Naive B cell (primary cell): ENCODE measurements around the gene CACTIN. TPM values are rescaled to one million over a fixed set of nuclear protein-coding genes. Genes with fewer than 3 reads are reported as not detected.
A peak's percentile ranks its signal among the peaks of the same experiment; 100 is the strongest.
"Not testable (repeated sequence)": the region's sequence is repeated elsewhere in the genome, so short reads cannot be mapped to it uniquely, and the experiment has no call there.

Experiments
- ATAC-seq, 2 donors: fragments of 150-1000 bp; cut with Tn5 transposase; 2 replicates each; pipeline ENCODE4 v1.10.0; 2021; ENCODE audit warnings: low read depth in 2 of 2, mild to moderate bottlenecking in 2 of 2, moderate library complexity in 2 of 2
- DNase-seq: peaks from one replicate; pipeline ENCODE4 v3.0.0; 2022
- H3K27ac Mint-ChIP-seq, 6 donors: one replicate each; pipeline ENCODE4 v1.8.0; 2020 to 2022; ENCODE audit warnings: mild to moderate bottlenecking in 6 of 6, mixed read lengths in 6 of 6, moderate library complexity in 5 of 6, inconsistent platforms in 2 of 6
- H3K27me3 Mint-ChIP-seq, 3 donors: one replicate each; pipeline ENCODE4 v1.8.0; 2021 to 2022; ENCODE audit warnings: mixed read lengths in 3 of 3, mild to moderate bottlenecking in 1 of 3
- H3K36me3 Mint-ChIP-seq, 2 donors: one replicate each; pipeline ENCODE4 v1.8.0; 2020 to 2022; ENCODE audit warnings: mixed read lengths in 2 of 2, inconsistent platforms in 1 of 2, mild to moderate bottlenecking in 1 of 2
- H3K4me1 Mint-ChIP-seq, 3 donors: one replicate each; pipeline ENCODE4 v1.8.0; 2020 to 2022; ENCODE audit warnings: mixed read lengths in 3 of 3, inconsistent platforms in 1 of 3, mild to moderate bottlenecking in 1 of 3, moderate library complexity in 1 of 3
- H3K4me3 Mint-ChIP-seq, 8 donors: one replicate each; pipeline ENCODE4 v1.8.0; 2020 to 2022; ENCODE audit warnings: mild to moderate bottlenecking in 8 of 8, mixed read lengths in 8 of 8, moderate library complexity in 8 of 8, inconsistent platforms in 2 of 8
- H3K9me3 Mint-ChIP-seq, 7 donors: one replicate each; pipeline ENCODE4 v1.8.0; 2020 to 2022; ENCODE audit warnings: mixed read lengths in 7 of 7, mild to moderate bottlenecking in 5 of 7, inconsistent platforms in 2 of 7, moderate library complexity in 1 of 7
- polyA plus RNA-seq, 6 donors: library from polyadenylated mRNA; unstranded; fragments of 300-500 nt; fragmentation: Illumina TruSeq; gene quantifications; one replicate each; pipeline ENCODE4 v1.2.3, GENCODE V29; 2021; ENCODE audit warnings: low read depth in 6 of 6

Gene CACTIN
- polyA plus RNA-seq, 6 donors from 2014 or later: 2.7 to 15.4 (median 7.9) TPM

DNA sequence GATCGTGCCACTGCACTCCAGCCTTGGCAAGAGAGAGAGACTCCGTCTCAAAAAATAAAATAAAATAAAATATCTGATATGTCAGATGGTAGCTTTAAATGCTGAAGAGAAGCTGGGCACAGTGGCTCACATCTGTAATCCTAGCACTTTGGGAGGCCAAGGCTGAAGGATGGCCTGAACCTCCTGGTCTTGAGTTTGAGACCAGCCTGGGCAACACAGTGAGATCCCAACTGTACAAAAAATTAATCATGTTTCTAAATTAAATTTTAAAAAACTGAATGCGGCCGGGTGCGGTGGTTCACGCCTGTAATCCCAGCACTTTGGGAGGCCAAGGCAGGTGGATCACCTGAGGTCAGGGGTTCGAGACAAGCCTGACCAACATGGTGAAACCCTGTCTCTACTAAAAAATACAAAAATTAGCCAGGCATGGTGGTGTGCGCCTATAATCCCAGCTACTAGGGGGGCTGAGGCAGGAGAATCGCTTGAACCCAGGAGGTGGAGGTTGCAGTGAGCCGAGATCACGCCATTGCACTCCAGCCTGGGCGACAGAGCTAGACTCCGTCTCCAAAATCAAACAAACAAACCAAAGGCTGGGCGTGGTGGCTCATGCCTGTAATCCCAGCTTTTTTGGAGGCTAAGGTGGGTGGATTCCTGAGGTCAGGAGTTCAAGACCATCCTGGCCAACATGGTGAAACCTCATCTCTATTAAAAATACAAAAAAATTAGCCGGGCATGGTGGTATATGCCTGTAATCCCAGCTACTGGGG lies 42.4 kb downstream of the CACTIN start:
- DNase-seq, H3K4me1 Mint-ChIP-seq, H3K36me3 Mint-ChIP-seq, H3K9me3 Mint-ChIP-seq, ATAC-seq, H3K27me3 Mint-ChIP-seq: not testable (repeated sequence)
- Mint-ChIP-seq H3K4me3 (peak overlapping the region in 4 of 8 donors; percentile 20 to 29 (median 23)), H3K27ac (peak overlapping the region in 1 of 6 donors; percentile 10)

DNA sequence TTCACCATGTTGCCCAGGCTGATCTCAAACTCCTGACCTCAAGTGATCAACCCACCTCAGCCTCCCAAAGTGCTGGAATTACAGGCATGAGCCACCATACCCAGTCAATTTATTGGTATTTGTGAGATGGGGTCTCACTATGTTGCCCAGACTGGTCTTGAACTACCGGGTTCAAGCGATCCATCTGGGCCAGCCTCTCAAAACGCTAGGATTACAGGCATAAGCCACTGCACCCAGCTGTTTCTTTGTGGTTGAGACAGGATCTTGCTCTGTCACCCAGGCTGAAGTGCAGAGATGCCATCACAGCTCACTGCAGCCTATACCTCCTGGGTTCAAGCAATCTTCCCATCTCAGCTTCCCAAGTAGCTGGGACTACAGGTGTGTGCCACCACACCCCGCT lies 44.8 kb downstream of the CACTIN start:
- ATAC-seq, H3K4me3 Mint-ChIP-seq, H3K27ac Mint-ChIP-seq, H3K27me3 Mint-ChIP-seq, H3K4me1 Mint-ChIP-seq, H3K9me3 Mint-ChIP-seq, DNase-seq, H3K36me3 Mint-ChIP-seq: not testable (repeated sequence)

DNA sequence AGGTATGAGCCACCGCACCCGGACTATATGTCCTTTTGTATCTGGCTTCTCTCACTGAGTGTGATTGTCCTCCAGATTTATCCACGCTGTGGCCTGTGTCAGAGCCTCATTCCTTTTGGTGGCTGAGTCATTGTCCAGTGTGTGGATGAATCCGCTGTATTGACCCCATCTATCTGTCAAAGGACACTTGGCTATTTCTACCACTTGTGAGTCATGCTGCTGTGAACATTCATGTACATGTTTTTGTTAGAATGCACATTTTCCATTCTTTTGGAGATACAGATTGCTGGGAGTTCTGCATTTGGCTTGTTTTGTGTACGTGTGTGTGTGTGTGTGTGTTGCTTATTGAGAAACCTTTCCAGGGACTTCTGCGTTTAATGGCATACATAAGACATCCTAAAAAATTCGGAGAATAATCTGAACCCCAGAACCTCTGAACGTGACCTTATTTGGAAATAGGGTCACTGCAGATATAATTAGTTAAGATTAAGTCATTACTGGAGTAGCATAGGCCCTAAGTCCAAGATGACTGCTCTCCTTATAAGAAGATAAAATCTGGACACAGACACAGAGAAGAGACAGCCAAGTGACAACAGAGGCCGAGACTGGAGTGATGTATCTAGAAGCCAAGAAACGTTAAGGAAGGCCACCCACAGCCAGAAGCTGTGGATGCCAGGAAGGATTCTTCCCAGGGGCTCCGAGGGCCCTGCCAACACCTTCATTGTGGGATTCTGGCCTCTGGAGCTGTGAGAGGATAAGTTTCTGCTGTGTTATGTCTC lies 46.2 kb downstream of the CACTIN start:
- H3K4me3 Mint-ChIP-seq: peak overlapping the region in 1 of 8 donors; percentile 35
- no peak for ATAC-seq
- H3K4me1 Mint-ChIP-seq: peaks cover under 1 to 6% (median 4%) of the 10 kb centered on the region in 3 donors

DNA sequence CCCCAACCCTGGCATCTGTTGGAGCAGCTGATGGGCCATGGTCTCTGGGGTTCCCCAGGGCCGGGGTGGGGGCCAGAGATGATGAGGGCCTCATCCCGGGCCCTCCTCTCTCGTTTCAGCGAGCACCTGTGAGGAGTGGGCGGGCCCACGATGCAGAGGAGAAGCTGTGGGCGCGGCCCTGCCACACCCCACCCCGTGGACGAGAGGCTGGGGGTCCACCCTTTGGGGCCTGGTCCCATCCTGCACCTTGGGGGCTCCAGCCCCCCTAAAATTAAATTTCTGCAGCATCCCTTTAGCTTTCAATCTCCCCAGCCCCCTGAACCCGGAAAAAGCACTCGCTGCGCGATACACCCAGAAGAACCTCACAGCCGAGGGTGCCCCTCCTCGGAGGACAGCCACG lies 48.2 kb downstream of the CACTIN start:
- peaks cover 0 to 7% of the 10 kb centered on the region in 2 donors for H3K36me3 Mint-ChIP-seq
- peak overlapping the region in 1 of 8 donors; percentile 23 for H3K4me3 Mint-ChIP-seq

More for the DNA sequence above, 46.2 kb downstream of the CACTIN start:
- H3K9me3 Mint-ChIP-seq: no peaks in the 10 kb centered on the region
- peaks cover 0 to 4% of the 10 kb centered on the region in 2 donors for H3K36me3 Mint-ChIP-seq
- DNase-seq: no peak
- peak overlapping the region in 3 of 6 donors; percentile 49 to 52 (median 49) for H3K27ac Mint-ChIP-seq
- H3K27me3 Mint-ChIP-seq: no peaks in the 10 kb centered on the region

DNA sequence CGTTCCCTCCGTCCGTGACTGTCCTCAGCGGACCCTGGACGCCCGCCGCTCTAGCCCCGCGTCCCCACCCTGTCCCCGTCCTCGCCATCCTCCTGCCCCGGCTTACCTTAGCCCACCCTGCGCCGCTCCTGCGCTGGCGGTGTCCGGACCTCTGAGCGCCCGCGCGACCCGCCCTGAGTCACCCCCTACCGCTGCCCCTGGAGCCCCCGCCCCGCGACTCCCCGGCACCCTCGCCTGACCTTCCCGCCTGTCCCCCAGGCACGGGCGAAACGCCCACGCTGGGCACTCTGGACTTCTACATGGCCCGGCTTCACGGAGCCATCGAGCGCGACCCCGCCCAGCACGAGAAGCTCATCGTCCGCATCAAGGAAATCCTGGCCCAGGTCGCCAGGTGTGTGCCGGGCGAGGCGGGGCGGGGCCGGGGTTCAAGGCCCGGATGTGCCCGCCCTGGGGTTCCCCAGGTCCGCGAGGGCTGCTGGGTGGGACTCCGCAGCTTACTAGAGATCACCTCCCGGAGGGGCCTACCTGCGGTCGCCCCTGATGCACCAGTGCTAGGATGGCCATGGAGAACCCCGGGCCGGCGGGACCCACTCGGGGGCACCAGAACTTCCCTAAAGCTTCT lies 48.8 kb downstream of the CACTIN start:
- H3K9me3 Mint-ChIP-seq: no peaks in the 10 kb centered on the region
- H3K4me3 Mint-ChIP-seq: peak overlapping the region in 1 of 8 donors; percentile 12
- peaks cover 0 to 7% of the 10 kb centered on the region in 2 donors for H3K36me3 Mint-ChIP-seq
- H3K4me1 Mint-ChIP-seq: peaks cover 9 to 14% (median 13%) of the 10 kb centered on the region in 3 donors
- peak overlapping the region in 1 of 6 donors; percentile 44 for H3K27ac Mint-ChIP-seq
- no peak for DNase-seq
- no peaks in the 10 kb centered on the region for H3K27me3 Mint-ChIP-seq
- no peak for ATAC-seq

More for the DNA sequence above, 48.2 kb downstream of the CACTIN start:
- no peaks in the 10 kb centered on the region for H3K9me3 Mint-ChIP-seq
- H3K4me1 Mint-ChIP-seq: peaks cover 9 to 14% (median 13%) of the 10 kb centered on the region in 3 donors
- H3K27ac Mint-ChIP-seq: no peak overlapping the region
- H3K27me3 Mint-ChIP-seq: no peaks in the 10 kb centered on the region
- no peak for DNase-seq
- no peak for ATAC-seq

DNA sequence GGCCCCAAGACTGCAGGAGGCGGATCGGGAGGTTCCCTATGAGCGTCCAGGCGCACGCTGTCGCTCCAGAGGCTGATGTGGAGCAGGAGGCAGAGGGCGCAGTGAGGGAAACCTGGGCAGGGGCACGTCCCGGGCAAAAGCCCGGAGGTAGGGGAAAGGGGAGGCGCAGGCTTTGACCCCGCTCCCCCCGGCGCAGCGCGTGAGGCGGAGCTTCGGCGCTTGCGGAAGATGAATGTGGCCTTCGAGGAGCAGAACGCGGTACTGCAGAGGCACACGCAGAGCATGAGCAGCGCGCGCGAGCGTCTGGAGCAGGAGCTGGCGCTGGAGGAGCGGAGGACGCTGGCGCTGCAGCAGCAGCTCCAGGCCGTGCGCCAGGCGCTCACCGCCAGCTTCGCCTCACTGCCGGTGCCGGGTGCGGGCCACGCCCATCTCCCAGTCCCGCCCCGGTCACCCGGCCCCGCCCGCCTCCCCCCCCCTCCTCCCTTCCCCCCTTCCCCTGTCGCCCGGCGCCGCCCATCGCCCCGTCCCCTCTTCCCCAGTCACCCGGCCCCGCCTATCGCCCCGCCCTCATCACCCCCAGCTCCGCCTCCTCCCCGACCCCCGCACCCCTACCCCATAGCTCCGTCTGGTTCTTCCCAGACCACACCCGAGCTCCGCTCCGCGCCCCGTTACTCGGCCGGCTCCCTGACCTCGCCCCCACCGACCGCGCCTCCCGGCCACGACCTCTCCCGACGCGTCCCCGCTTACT lies 49.7 kb downstream of the CACTIN start:
- Mint-ChIP-seq H3K9me3 (no peaks in the 10 kb centered on the region), H3K4me3 (peak overlapping the region in 4 of 8 donors; percentile 24 to 78 (median 46)), H3K4me1 (peaks cover 14 to 20% (median 17%) of the 10 kb centered on the region in 3 donors), H3K27me3 (no peaks in the 10 kb centered on the region), H3K27ac (no peak overlapping the region), H3K36me3 (peaks cover 0 to 7% of the 10 kb centered on the region in 2 donors)
- DNase-seq (no peak), ATAC-seq (no peak)

DNA sequence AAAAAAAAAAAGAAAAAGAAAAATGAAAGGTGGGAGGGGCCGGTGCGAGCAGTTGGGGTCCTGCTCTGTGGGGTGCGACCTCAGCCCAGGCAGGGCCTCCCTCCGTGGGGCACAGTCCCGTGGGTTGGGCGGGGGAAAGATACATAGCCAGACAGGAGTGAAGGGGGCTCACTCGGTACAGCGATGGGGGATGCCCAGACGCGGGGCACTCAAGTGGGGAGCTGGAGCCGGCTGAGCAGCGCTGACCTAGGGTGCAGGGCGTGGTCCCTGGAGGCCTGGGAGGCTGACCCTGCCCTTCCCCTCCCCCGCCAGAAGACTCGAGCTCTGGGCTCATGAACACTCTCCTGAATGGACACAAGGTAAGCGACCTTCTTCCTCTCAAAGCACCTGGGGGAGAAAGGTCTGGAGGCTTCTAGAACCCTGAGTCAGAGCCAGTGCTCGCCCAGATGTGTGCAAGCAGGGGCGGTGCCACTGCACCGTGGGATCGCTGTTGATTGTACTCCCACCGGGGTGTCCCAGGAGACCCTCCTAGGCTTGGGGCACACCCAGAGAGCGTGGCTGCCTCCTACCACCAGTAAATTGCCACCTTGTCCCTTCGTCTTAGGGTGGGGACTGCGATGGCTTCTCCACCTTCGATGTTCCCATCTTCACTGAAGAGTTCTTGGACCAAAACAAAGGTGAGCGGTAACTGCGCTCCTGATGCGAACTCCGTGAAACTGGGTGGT lies 50.5 kb downstream of the CACTIN start:
- Mint-ChIP-seq H3K9me3 (no peaks in the 10 kb centered on the region), H3K27ac (no peak overlapping the region), H3K36me3 (peaks cover 0 to 7% of the 10 kb centered on the region in 2 donors), H3K4me3 (peak overlapping the region in 4 of 8 donors; percentile 24 to 78 (median 46)), H3K27me3 (no peaks in the 10 kb centered on the region), H3K4me1 (peaks cover 18 to 24% (median 20%) of the 10 kb centered on the region in 3 donors)
- ATAC-seq (no peak), DNase-seq (no peak)

DNA sequence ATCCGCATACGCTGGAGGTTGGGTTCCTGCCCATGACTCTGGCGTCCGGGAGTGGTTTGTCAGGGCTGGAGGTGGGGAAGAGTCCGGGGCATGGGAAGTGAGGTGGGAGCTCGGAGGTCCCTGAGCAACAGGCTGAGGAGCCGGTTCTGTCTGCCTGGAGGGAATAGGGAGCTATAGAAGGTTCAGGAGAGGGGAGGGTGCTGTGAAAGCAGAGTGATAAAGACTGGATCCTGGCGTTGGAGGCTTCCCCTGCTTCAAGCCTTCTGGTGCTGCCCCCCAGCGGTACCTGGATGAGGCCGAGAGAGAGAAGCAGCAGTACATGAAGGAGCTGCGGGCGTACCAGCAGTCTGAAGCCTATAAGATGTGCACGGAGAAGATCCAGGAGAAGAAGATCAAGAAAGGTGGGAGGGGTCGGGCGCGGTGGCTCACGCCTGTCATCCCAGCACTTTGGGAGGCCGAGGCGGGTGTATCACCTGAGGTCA lies 51.3 kb downstream of the CACTIN start:
- DNase-seq: no peak
- Mint-ChIP-seq H3K36me3 (peaks cover 0 to 7% of the 10 kb centered on the region in 2 donors), H3K4me3 (peak overlapping the region in 6 of 8 donors; percentile 24 to 87 (median 74)), H3K27me3 (no peaks in the 10 kb centered on the region), H3K4me1 (peaks cover 20 to 24% (median 21%) of the 10 kb centered on the region in 3 donors), H3K9me3 (no peaks in the 10 kb centered on the region), H3K27ac (peak overlapping the region in 3 of 6 donors; percentile 26 to 89 (median 82))
- ATAC-seq: no peak

DNA sequence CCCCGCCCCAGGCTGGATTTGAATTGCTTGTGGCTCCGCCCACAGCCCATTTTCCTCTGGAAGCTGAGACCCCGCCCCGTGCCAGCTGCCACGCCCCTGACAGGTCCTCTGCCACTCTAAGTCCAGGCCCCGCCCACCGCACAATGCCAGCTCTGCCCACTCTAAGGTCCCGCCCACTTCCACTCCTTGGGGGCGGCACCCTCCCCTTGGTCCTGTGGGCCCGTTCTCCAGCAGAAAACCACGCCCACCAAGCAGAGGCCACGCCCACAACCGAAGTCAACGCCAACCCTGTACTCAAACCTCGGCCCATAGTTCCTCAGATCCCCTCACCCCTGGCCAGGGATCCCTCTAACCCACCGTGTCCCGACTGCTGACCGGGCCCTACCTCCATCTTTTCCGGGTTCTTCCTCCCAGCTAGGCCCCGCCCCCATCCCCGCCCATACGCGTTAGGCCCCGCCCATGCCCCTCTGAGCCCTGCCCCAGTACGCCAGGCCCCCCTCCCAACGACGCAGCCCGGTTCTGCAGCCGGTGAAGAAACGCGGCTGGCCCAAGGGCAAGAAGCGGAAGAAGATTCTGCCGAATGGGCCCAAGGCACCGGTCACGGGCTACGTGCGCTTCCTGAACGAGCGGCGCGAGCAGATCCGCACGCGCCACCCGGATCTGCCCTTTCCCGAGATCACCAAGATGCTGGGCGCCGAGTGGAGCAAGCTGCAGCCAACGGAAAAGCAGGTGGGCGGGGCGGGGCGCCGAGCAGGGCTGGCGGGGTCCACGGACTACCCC lies 52.5 kb downstream of the CACTIN start:
- Mint-ChIP-seq H3K4me1 (peaks cover 20 to 24% (median 21%) of the 10 kb centered on the region in 3 donors), H3K27me3 (no peaks in the 10 kb centered on the region), H3K9me3 (no peaks in the 10 kb centered on the region), H3K36me3 (peaks cover 0 to 7% of the 10 kb centered on the region in 2 donors), H3K4me3 (peak overlapping the region; percentile 66 to 92 (median 80)), H3K27ac (peak overlapping the region in 3 of 6 donors; percentile 44 to 71 (median 64))
- ATAC-seq (peak in 1 of 2 donors; percentile 7), DNase-seq (peak; percentile 65)

DNA sequence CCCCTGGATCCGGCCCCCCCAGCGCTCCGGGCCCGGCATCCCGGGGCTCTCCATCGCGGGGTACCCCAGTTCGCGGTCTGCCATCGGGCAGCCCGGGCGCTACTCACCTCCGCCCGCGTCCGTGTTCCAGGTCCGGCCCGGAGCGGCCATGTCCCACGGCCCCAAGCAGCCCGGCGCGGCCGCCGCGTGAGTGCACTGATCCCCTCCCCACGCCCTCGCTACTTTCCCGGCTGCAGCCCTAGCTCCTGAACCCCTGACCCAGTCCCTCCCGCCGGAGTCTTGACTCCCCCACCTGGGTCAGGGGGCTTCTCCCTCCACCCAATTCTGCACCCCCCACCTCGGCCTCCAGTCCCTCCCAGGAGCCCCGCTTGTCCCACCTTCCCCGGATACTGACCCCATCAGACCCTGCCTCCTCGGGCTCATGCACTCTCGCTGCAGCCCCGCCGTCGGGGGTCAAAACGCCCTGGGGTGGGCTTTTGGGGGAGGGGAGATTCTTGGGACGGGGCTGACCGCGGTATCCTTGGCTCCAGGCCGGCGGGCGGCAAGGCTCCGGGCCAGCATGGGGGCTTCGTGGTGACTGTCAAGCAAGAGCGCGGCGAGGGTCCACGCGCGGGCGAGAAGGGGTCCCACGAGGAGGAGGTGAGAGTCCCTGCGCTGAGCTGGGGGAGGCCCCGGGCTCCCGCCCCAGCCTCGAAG lies 53.3 kb downstream of the CACTIN start:
- Mint-ChIP-seq H3K4me3 (peak overlapping the region; percentile 66 to 92 (median 80)), H3K27ac (peak overlapping the region in 3 of 6 donors; percentile 64 to 75 (median 71)), H3K9me3 (no peaks in the 10 kb centered on the region), H3K36me3 (peaks cover 0 to 7% of the 10 kb centered on the region in 2 donors), H3K4me1 (peaks cover 20 to 24% (median 21%) of the 10 kb centered on the region in 3 donors), H3K27me3 (no peaks in the 10 kb centered on the region)
- ATAC-seq (no peak), DNase-seq (no peak)

DNA sequence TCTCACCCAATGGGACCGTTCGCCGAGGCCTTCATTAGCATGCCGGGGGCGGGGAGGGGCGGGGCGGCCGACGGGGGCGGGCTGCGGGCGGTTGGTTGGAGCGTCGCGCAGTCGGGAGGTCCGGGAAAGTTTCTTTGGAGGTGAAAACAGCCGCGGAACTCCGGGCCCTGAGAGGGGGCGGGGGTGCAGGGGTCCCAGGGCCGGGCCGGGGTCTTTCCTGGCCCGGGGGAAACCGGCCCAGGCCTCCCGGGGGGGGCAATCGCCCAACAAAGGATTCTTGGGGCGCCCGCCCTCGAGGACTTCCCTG lies 53.8 kb downstream of the CACTIN start, which contains the start of gene HMG20B:
Gene HMG20B, plus strand, starts transcription at position 90 of the 307 bp plus-strand sequence. CDS start 366 bp downstream, outside the sequence.
- H3K4me1 Mint-ChIP-seq: peaks cover 20 to 24% (median 21%) of the 10 kb centered on the region in 3 donors
- peaks cover 0 to 7% of the 10 kb centered on the region in 2 donors for H3K36me3 Mint-ChIP-seq
- no peak for DNase-seq
- H3K27me3 Mint-ChIP-seq: no peaks in the 10 kb centered on the region
- peak within 1 kb of the TSS; percentile 33 to 77 (median 72) for H3K27ac Mint-ChIP-seq
- H3K9me3 Mint-ChIP-seq: no peaks in the 10 kb centered on the region
- peak within 1 kb of the TSS; percentile 74 to 92 (median 86) for H3K4me3 Mint-ChIP-seq
- ATAC-seq: no peak
